Measurements from ENCODE around the gene TBCD. TPM values are rescaled to one million over a fixed set of nuclear protein-coding genes. Genes with fewer than 3 reads are reported as not detected.
A peak's percentile ranks its signal among the peaks of the same experiment; 100 is the strongest.

The TBCD gene
- total RNA-seq, 2 donors from 2014 or later, result 66.5 to 166 TPM

DNA sequence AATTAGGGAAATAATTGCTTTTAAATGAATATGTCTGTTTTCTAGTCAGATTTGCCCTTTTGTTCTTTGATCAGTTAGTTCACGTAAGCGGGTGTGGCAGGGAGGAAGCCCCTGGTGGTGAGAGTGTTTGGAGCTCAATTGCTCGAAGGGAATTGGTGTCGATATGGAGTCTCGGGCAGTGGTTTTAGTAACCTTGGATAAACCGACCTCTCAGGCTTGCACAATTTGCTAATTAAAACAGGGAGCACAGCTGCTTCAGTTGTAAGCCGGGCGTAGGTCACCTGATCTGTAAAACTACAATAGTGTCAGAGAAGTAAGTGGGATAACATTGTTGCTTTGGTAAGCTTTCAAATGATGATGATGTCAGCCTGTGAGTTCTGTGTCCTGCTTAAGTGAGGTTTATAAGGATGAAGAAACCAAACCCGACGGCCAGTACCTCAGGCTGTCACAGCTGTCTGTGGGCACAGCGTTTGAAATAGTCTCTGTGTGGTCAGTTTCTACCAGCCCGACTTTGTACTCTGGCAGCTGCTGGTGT, 85.0 kb downstream of the TBCD start:
- H3K9me3 Mint-ChIP-seq, result no peaks in the 10 kb centered on the region
- no peak for DNase-seq (ENCODE audit: low spot score)
- H3K27me3 Mint-ChIP-seq, result no peaks in the 10 kb centered on the region
- no peak for ATAC-seq
- peaks cover 17 to 18% of the 10 kb centered on the region in 2 donors for H3K4me1 Mint-ChIP-seq (ENCODE audit: low read depth in 2 of 2)
- no peak overlapping the region for H3K27ac Mint-ChIP-seq
- no peaks in the 10 kb centered on the region for H3K36me3 Mint-ChIP-seq
- no peak overlapping the region for H3K4me3 Mint-ChIP-seq

DNA sequence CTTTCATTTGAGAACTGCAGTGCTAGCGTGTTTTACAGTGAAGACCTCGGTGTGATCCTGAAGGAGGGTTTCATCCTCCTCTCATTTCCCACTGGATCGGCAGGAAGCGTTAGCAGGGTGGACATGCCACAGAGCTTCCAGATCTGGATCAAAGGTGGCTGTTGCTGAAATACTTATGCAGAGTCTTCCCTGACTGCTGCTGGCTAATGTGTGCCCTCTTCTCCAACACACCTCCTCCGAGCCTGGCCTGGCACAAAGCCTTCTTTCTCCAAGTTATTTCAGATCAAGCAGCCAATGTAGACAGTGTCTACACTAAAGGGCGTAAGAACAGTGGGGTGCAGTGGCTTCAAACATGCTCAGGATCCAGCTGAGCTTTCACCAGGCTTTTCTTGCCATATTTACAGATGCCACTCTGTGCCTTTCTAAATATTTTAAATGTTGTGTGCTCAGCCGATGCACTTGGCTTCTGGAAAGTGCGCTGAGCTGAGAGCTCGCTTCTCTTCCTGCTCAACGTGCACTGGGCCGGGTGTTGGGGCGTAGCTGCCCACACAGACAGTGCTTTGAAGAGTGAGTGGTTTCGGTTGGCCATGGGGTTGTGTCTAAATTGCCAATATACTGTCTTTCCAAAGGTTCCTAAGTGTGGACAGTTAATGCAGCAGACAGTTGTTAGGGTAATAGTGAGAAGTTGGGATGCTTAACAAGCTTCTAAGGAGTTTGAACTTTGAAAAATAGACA, 85.9 kb downstream of the TBCD start:
- Mint-ChIP-seq H3K36me3 (no peaks in the 10 kb centered on the region), H3K9me3 (no peaks in the 10 kb centered on the region), H3K27ac (peak overlapping the region in 1 of 2 donors; percentile 13), H3K4me3 (peak overlapping the region; percentile 17), H3K27me3 (no peaks in the 10 kb centered on the region), H3K4me1 (ENCODE audit: low read depth in 2 of 2) (peaks cover 17 to 21% of the 10 kb centered on the region in 2 donors)
- DNase-seq (ENCODE audit: low spot score), result no peak
- ATAC-seq, result no peak

DNA sequence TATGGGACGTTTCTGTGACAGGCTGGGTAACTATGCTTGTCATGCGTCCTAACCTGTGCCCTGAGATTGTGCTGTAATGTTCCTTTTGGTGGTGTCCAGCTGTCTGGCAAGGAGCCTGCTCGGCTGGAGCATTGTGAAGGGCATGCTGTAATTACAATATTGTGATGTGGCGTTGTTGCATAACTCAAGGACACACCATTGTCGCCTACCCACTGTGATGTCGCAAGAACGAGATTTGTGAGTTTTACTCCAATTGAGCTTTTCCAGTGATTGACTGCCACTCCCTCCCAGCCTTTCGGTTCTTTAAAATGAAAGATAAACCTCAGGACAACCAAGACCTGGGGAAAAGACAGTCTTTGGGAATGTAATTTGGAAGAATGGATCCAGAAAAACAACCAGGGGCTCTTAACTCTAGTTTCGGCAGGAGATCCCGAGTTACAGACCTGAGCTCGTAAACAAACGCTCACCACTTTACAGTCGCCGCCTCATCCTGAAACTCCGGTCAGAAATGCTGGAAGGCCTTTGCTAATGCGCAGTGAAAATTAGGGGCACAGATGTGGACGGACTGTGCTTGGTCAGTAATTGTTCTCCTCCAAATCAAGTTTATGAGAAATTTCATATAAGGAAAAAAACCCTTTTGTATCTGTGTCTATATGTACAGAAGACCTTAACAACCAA, 86.7 kb downstream of the TBCD start:
- Mint-ChIP-seq H3K27ac (peak overlapping the region in 1 of 2 donors; percentile 13), H3K27me3 (no peaks in the 10 kb centered on the region), H3K9me3 (no peaks in the 10 kb centered on the region), H3K36me3 (no peaks in the 10 kb centered on the region), H3K4me1 (ENCODE audit: low read depth in 2 of 2) (peaks cover 17 to 21% of the 10 kb centered on the region in 2 donors), H3K4me3 (no peak overlapping the region)
- DNase-seq (ENCODE audit: low spot score) (no peak), ATAC-seq (no peak)

DNA sequence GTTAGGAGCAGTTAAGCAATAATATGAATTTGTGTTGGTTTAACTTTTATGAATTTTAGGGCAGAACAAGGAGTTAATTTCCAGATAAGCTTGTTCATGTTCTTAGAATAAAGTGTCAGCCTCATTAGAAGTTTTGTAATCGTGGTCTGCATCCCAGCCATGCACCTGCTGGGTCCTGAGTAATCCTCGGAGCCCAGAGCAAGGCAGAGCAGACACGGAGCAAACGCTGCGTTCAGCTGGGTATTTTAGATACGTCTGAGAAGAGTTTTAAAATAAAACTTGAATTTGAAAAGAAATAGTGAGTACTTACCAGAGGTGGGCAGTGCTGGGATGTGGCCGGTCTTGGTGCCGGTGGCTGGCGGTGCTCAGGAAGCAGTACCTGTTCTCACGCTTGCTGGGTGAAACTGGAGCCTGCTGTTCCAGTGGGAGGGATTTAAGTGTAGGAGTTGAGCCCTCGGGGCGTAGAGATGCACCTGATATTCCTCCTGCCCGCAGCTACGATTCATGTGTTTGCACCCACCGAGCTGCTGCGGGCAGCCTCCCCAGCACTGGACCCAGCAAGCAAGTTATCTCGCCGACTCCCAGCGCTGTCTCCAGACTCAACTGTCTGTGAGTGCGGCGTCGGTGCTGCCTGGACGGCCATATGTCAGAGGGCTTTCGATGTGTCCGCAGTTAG, 87.9 kb downstream of the TBCD start, which contains the start of gene ZNF750:
ZNF750 (minus strand) TSS at position 406 of the 676 bp plus-strand sequence. CDS start 7,568 bp downstream, outside the sequence.
- peaks cover 17 to 28% of the 10 kb centered on the region in 2 donors for H3K4me1 Mint-ChIP-seq (ENCODE audit: low read depth in 2 of 2)
- no peaks in the 10 kb centered on the region for H3K9me3 Mint-ChIP-seq
- no peak for ATAC-seq

DNA sequence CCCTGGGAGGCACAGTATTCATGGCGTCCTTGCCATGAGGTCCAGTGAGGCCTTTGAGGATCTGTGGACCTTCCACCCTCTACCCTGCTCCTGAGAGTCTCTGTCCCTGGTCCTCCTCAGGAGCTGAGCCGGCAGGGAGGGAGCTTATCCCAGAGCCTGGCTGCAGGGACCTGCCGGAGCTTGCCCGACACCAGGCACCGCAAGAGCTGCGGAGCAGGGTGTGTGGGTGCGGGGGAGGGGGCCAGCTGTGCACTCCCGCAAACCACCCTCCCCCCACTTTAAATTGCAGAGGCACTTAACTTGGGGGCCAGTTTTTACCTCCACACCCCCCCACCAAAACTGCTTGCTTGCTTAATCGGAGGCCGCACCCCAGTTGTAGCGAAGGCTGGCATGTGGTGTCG, 88.6 kb downstream of the TBCD start:
- Mint-ChIP-seq H3K4me3 (no peak overlapping the region), H3K9me3 (no peaks in the 10 kb centered on the region), H3K27ac (no peak overlapping the region), H3K36me3 (no peaks in the 10 kb centered on the region), H3K27me3 (no peaks in the 10 kb centered on the region), H3K4me1 (ENCODE audit: low read depth in 2 of 2) (peaks cover 17 to 28% of the 10 kb centered on the region in 2 donors)
- ATAC-seq, result no peak
- no peak for DNase-seq (ENCODE audit: low spot score)

More for the DNA sequence above, 87.9 kb downstream of the TBCD start, which contains the start of gene ZNF750:
- H3K36me3 Mint-ChIP-seq, result no peaks in the 10 kb centered on the region
- H3K27me3 Mint-ChIP-seq, result no peaks in the 10 kb centered on the region
- no peak within 1 kb of the TSS for H3K27ac Mint-ChIP-seq
- H3K4me3 Mint-ChIP-seq, result no peak within 1 kb of the TSS
- no peak for DNase-seq (ENCODE audit: low spot score)

DNA sequence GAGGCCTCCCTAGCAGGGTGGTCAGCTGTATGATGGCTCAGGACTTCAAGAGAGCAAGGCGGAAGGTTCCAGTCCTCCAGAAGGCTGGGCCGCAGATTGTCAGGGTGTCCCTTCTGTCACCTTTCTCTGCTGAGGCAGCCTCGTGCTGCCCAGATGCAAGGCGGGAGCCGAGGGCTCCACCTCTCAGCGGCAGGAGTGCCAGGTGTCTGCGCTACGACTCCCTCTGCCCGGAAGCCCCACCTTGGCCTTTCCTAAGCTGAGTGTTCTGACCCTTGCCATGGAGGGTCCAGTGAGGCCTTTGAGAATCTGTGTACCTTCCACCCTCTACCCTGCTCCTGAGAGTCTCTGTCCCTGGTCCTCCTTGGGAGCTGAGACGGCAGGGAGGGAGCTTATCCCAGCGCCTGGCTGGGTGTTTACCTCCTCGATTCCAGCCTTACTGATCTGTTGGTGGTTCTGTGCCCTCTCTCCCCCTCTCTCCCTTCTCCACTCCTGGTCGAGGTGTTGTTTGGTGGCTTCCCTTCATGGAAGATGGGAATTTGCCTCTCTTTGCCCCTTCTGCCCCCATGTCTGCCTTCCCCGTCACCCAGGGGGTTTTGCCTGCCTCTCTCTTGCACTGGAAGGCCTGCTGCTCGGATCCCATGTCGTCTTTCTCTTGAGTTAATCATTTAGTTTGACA, 90.2 kb downstream of the TBCD start:
- H3K27ac Mint-ChIP-seq, result peak overlapping the region; percentile 15 to 73
- no peaks in the 10 kb centered on the region for H3K36me3 Mint-ChIP-seq
- ATAC-seq, result no peak
- H3K4me1 Mint-ChIP-seq (ENCODE audit: low read depth in 2 of 2), result peaks cover 10 to 29% of the 10 kb centered on the region in 2 donors
- no peak overlapping the region for H3K4me3 Mint-ChIP-seq
- H3K9me3 Mint-ChIP-seq, result no peaks in the 10 kb centered on the region
- no peak for DNase-seq (ENCODE audit: low spot score)
- H3K27me3 Mint-ChIP-seq, result no peaks in the 10 kb centered on the region

DNA sequence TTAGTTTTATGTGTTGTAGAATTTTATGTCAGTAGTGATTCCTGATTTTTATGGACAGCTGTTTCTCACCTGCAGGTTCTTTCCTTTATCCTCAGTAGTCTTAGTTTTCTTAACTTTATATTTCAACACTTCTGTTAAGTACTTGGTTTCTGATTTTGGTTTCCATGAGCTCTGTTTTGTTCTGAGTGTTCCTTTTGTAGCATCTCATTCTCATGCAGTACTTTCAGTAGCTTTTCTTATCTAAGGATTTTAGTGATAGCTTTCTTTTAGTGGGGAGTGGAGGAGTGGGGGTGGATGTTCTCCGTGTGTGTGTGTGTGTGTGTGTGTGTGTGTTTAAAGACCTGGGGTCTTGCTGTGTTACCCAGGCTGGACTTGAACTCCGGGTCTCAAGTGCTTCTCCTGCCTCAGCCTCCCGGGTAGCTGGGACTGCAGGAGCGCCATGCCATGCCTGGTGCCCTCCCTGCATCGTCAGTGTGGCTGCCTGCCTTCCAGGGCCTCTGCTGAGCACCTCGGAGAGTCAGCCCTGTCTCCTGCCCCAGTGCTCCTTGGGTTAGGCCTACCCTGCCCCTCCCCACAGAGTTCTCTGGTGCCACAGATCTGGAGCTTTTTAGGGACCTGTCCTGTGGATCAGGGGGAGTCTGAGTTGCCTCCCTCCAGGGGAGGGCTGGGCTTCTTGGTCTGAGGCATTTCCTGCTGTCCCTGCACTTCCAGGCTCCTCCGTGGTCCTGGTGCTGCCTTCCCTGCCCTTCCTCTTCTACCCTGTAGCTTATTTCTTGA, 92.2 kb downstream of the TBCD start:
- peaks cover 12 to 32% of the 10 kb centered on the region in 2 donors for H3K4me1 Mint-ChIP-seq (ENCODE audit: low read depth in 2 of 2)
- no peaks in the 10 kb centered on the region for H3K9me3 Mint-ChIP-seq
- no peaks in the 10 kb centered on the region for H3K27me3 Mint-ChIP-seq
- no peak overlapping the region for H3K4me3 Mint-ChIP-seq
- peak overlapping the region in 1 of 2 donors; percentile 54 for H3K27ac Mint-ChIP-seq
- DNase-seq (ENCODE audit: low spot score) (no peak), ATAC-seq (no peak)
- H3K36me3 Mint-ChIP-seq, result peaks cover under 1% of the 10 kb centered on the region

DNA sequence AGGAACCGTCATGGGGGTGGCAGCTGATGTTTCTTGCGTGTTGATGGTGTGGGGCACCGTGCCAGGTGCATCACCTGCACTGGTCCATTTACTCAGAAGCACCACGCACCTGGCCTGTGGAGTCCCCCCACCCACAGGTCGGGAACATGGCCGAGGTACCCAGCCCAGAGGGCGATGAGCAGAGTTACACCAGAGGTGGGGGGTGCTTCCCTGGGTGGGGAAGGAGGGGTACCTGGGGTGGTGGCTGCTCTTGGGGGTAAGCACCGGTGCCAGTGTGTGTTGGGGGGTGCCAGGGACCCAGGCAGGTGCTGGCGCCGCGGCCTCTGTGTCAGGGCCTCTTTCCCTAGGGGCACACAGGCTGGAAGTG, 92.9 kb downstream of the TBCD start:
- H3K4me1 Mint-ChIP-seq (ENCODE audit: low read depth in 2 of 2), result peaks cover 17 to 36% of the 10 kb centered on the region in 2 donors
- no peak overlapping the region for H3K27ac Mint-ChIP-seq
- H3K9me3 Mint-ChIP-seq, result no peaks in the 10 kb centered on the region
- H3K4me3 Mint-ChIP-seq, result no peak overlapping the region
- no peaks in the 10 kb centered on the region for H3K27me3 Mint-ChIP-seq
- ATAC-seq (no peak), DNase-seq (ENCODE audit: low spot score) (no peak)
- H3K36me3 Mint-ChIP-seq, result peaks cover 5% of the 10 kb centered on the region

DNA sequence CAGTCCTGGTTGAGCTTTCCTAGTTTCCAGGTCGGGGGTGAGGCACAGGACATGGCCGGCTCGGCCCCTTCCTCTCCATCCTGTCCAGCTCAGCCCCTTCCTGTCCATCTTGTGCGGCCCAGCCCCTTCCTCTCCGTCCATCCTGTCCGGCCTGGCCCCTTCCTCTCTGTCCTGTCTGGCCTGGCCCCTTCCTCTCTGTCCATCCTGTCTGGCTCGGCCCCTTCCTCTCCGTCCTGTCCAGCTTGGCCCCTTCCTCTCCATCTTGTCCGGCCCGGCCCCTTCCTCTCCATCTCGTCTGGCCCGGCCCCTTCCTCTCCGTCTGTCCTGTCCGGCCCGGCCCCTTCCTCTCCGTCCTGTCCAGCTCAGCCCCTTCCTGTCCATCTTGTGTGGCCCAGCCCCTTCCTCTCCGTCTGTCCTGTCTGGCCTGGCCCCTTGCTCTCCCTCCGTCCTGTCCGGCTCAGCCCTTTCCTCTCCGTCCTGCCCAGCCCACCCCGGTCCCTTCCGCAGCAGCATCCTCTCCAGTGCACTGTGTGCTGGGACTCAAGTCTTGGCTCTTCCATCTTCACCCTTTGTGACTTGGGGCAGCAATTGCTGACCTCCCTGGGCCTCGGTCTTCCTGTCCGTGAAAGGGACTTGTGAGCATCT, 93.4 kb downstream of the TBCD start:
- Mint-ChIP-seq H3K36me3 (peaks cover 5% of the 10 kb centered on the region), H3K9me3 (no peaks in the 10 kb centered on the region), H3K4me3 (no peak overlapping the region), H3K27me3 (no peaks in the 10 kb centered on the region), H3K27ac (peak overlapping the region in 1 of 2 donors; percentile 34), H3K4me1 (ENCODE audit: low read depth in 2 of 2) (peaks cover 17 to 36% of the 10 kb centered on the region in 2 donors)
- ATAC-seq (no peak), DNase-seq (ENCODE audit: low spot score) (no peak)

DNA sequence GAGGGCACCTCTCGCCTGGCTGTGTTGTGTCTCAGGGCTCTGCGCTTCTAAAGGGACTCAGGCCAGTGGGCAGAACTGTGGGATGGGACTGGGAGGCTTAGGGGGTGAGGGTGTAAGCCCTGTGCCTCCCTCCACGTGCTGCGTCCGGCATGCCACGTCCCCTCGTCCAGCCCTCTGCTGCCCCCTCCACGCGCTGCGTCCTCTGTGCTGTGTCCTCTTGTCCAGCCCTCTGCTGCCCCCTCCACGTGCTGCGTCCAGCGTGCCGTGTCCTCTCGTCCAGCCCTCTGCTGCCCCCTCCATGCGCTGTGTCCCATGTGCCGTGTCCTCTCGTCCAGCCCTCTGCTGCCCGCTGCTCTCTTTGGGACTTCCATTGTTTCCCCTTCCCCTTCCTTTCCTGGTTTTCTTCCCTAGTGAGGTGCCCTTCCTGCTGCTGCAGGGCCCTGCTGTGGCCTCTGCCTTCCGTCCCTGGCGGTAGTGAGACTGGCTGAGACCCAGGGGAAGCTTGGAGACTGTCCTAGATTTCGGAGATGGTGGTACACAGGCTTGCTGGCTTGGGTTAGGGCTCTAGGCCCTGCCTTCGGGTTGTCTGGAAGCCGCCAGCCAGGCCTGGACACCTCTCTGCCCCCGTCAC, 94.3 kb downstream of the TBCD start:
- Mint-ChIP-seq H3K27me3 (no peaks in the 10 kb centered on the region), H3K27ac (no peak overlapping the region), H3K36me3 (peaks cover 10% of the 10 kb centered on the region), H3K4me1 (ENCODE audit: low read depth in 2 of 2) (peaks cover 17 to 39% of the 10 kb centered on the region in 2 donors), H3K4me3 (no peak overlapping the region), H3K9me3 (no peaks in the 10 kb centered on the region)
- ATAC-seq, result no peak
- peak; percentile 49 for DNase-seq (ENCODE audit: low spot score)

DNA sequence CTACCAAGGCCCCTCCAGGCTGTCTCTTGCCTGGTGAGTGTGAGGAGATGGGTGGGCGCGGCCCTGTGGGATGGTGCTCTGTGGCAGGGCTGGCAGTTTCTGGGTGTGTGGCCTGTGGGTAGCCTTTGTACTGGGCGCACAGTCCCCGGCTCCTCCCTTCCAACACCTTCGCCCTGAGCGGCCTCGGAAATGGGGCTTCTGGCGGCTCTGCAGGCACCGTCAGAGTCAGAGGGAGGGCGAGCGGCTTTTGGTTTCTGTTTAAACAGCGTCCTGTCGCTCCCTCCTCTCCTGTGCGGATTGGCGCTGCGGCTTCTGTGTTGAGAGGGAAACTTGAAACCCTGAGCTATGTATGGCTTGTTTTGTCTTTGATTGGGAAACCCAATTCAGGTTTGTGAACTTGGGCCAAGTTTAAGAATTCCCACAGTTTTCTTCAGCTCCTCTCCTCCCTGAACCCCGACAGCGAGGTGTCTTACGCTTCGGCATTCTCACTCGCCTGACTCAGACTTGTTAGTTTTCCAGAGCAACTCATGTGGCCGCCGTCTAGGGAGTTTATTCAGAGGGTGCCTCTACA, 96.2 kb downstream of the TBCD start:
- peak overlapping the region; percentile 39 to 50 for H3K27ac Mint-ChIP-seq
- no peaks in the 10 kb centered on the region for H3K27me3 Mint-ChIP-seq
- H3K4me3 Mint-ChIP-seq, result peak overlapping the region; percentile 74

More for the DNA sequence above, 96.2 kb downstream of the TBCD start:
- DNase-seq (ENCODE audit: low spot score) (peak; percentile 90), ATAC-seq (peak; percentile 98 to 99)
- Mint-ChIP-seq H3K36me3 (peaks cover 10% of the 10 kb centered on the region), H3K4me1 (ENCODE audit: low read depth in 2 of 2) (peaks cover 17 to 40% of the 10 kb centered on the region in 2 donors), H3K9me3 (no peaks in the 10 kb centered on the region)

Measured in natural killer cell treated with Interleukin-12 subunit alpha and Interleukin-12 subunit beta and Interleukin-15 and Interleukin-18, amount 100 ng/mL, for 72 hours (primary cell).